HG03439 (cell line): ENCODE data around the gene EGFL7.

Experiments
- ATAC-seq: cut with Tn5 transposase; IDR thresholded peaks from one replicate; pipeline ENCODE4 v1.9.1; 2021; ENCODE audit warnings: mild to moderate bottlenecking, moderate library complexity; ENCODE audit not compliant: unreplicated experiment

Gene EGFL7

DNA sequence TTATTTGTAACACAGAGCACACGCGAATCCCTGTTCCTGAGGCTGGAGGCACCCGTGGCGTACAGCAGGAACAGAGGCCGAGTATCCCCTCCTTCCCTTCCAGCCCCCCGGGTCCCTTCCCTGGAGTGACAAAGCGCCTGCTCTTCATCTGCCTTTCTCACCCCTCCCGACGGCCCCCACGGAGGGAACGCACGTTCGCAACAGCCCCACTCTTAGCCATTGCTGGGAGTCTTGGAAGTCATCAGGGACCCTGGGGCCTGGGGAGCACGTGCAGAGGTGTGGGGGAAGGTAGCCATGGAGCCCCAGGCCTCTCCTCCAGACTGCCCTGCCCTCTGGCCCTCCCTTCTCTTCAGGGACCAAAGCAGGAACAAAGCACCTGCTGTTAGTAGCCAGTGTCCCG is 22.1 kb downstream of the EGFL7 start:
- ATAC-seq = no peak

- no peak for ATAC-seq
Measured at GRCh38 chr9:136685216-136685615, 22.5 kb downstream of the EGFL7 start.

DNA sequence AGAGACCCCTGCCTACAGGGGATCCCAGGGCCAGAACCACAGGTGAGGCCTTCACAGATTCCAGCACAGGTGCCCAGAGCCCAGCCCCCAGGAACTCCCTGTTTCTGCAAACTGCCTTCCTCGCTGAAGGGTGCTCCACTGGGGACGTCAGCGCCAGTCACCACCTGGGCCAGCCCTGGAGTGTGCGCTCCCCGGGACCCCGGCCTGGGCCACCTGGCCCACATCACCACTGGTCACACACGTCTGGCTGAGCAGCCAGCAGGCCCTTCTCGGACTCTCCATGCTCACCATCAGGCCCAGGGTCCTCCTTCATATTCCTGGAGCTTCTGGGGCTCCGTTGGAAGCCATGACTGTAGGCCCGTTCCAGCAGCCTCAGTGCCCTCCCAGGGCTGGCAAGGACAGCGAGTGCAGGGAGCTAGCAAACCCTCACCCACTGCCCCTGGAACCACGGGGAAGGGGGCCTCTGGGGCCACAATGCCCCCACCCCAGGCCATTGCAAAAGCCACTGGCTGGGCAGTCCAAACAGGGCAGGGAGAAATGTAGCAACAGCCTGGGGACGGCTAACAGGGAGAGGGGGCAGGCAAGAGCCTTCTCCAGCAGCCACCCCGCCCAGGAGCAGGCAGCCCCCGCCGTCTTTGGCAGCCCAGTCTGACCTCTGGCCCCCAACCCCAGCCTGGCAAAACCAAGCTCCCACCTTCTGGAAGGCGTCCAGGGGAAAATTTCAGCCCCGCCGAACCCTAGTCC is 23.2 kb downstream of the EGFL7 start:
- ATAC-seq = no peak

GRCh38 chr9:136686534-136686793 is 23.7 kb downstream of the EGFL7 start:
- no peak for ATAC-seq

- ATAC-seq = peak; percentile 36
Measured at GRCh38 chr9:136686794-136687711, 24.3 kb downstream of the EGFL7 start, which contains the start of gene AGPAT2. AGPAT2 (minus strand) TSS chr9:136687457; CDS start chr9:136687357, 100 bp downstream.

DNA sequence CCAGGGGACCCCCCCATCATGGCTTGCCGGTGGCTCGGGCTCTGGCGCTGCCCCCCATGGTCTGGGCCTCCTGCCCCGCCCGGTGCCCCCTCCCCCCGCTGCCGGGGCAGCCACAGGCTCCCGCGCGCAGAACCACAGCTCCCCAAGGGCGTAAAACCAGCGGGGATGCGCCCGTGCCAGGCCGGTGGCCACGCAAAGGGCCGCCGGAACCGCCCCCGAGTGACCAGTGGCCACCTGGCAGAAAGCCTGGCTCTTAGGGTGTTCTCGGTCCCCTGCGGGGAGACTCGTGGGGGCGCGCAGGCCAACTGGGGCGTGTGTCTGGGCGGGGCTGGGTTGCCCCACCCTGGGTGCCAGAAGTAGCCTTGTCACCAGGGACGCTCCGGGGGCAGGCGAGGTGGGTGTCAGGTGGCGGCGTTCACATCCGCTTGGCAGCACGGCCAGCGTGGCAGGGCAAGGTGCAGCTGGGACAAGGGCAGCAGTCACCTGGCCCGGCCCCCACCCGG is 25.1 kb downstream of the EGFL7 start:
- ATAC-seq = peak; percentile 15

- no peak for ATAC-seq
Measured at GRCh38 chr9:136688274-136689107, 25.8 kb downstream of the EGFL7 start.

DNA sequence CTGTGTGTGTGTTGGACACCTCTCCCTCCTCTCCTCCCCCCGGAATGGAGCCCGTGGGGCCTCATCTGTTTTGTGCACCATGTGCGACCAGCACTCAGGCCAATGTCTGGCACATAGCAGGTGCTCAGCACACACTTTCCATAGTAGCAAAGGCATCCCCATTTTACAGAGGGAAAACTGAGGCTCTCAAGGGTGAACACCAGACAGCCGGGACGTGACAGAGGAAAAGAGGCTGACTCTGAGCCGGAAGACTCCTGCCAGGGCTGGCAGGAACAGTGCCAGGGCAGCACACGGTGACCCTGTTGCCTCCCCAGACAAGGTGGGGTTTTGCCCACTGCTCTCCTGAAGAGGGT is 26.4 kb downstream of the EGFL7 start:
- no peak for ATAC-seq

GRCh38 chr9:136690104-136690805 is 27.5 kb downstream of the EGFL7 start:
- ATAC-seq = no peak

DNA sequence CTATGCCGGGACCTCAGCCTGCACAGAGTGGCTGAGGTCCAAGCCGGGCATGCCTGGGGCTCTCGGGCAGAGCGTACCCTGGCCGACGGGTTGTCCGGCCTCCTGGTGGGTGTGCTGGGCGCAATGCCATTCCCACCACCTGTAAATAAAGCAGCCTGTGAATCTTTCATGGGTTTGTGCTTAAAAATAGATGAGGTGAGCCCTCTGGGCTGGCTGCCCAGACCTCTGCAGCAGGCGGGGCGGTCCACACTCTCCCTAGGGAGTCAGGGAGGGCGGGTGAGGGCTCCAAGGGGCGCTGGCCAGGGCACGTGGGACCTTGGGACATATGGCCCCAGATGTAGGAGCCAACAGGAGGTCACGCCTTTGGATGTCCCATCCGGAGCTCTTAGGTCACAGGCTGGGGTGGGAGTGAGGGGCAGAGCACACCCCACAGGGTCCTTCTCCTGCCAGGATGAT is 28.1 kb downstream of the EGFL7 start:
- no peak for ATAC-seq

GRCh38 chr9:136691316-136692184 is 28.8 kb downstream of the EGFL7 start:
- ATAC-seq = no peak

DNA sequence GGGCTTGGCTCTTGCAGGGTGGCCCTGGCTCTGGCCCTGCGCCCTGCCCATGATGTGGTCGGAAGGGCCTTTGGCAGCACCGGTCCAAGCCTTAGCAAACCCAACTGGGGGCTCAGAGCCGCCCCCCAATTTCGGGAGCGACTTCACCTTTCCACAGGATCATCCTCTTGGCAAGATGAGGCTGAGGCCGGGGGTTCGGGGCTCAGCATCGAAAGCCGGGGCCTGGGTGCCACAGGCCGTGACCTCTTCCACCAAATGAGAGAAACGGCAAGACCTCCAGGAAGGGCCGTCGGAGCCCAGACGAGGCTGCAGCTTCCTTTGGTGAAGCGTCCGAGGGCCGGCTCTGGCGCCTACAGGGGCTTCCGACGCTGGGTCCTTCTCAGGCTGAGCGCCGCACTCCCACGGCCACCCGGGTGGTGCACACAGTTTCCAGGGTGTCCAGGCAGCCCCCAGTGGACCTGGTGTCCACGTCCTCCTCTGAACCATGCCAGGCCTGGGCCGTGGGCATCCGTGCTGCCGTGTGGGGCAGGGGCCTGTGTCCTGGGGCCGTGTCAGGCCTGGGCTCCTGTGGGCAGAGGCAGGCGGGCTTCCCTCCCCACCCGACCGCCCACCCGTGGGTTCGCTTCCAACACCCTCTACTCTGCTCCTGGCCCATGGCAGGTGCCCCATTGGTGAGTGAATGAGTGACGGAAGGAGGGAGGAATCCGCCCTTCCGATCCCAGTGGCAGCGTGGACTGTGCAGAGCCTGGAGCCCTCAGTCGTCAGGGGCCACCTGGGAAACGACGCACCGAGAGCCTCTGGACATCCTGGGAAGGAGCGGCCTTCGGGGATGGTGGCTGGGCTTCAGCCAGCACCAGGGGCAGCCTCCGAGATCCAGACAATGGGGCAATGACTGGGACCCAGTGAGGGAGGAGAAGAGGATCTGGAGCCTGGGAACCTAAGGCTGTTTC is 29.7 kb downstream of the EGFL7 start:
- no peak for ATAC-seq

- no peak for ATAC-seq
Measured at GRCh38 chr9:136693135-136693489, 30.4 kb downstream of the EGFL7 start.

DNA sequence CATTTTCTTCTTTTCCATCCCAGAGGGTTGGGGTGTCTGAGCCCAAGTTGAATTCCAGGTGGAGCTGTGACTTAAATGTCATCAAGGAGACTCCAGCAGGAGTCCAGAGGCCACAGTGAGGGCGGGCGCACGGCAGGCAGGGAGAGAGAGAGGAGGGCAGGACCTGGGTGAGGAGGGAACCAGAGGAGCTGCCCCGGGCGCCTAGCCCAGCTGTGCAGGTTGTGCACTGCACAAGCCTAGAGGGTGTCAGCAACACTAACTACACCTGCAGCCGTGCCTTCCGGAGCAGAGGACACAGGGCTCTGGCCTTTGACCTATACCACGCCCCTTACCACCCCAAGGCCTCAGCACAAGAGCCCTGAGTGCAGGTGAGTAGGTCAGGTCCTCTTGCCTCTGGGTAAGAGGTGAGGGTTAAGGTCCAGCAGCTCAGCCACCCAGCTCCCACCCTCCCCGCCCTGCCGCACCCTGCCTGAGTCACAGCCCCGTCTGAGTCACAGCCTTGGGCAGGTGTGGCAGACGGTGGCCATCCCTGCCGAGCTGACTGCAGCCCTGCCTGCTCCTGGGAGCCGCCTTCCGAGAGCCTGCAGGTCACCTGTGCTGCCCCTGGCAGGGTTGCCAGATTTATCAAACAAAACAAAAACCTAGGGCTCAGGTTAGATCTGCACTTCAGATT is 30.9 kb downstream of the EGFL7 start:
- no peak for ATAC-seq

GRCh38 chr9:136694163-136694871 is 31.6 kb downstream of the EGFL7 start:
- ATAC-seq = no peak

GRCh38 chr9:136694872-136695247 is 32.1 kb downstream of the EGFL7 start:
- ATAC-seq = no peak

DNA sequence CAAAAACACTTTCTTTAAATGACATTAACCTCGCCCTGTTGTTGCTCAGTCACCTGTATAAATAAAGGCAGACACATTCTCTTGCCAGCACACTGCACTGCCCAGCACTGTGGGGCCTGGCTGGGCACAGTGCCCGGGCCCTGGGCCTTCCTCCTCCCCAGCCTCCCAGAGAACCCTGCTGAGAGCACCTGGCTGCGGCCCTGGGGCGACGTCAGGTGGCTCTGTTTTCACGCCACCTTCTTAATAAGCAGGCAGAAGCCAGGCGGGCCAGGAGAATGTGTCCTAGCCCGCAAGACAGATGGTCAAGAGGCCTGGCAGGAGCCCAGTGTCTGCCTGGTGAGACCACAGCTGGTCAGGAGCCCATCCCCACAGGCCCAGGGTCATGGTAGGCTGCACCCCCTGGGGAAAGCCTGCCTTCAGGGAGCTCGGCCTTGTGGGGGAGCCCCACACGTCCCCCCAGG is 32.7 kb downstream of the EGFL7 start:
- no peak for ATAC-seq
